Measurements from ENCODE around the gene SMYD4.

- TF ChIP-seq, protein P1, sequence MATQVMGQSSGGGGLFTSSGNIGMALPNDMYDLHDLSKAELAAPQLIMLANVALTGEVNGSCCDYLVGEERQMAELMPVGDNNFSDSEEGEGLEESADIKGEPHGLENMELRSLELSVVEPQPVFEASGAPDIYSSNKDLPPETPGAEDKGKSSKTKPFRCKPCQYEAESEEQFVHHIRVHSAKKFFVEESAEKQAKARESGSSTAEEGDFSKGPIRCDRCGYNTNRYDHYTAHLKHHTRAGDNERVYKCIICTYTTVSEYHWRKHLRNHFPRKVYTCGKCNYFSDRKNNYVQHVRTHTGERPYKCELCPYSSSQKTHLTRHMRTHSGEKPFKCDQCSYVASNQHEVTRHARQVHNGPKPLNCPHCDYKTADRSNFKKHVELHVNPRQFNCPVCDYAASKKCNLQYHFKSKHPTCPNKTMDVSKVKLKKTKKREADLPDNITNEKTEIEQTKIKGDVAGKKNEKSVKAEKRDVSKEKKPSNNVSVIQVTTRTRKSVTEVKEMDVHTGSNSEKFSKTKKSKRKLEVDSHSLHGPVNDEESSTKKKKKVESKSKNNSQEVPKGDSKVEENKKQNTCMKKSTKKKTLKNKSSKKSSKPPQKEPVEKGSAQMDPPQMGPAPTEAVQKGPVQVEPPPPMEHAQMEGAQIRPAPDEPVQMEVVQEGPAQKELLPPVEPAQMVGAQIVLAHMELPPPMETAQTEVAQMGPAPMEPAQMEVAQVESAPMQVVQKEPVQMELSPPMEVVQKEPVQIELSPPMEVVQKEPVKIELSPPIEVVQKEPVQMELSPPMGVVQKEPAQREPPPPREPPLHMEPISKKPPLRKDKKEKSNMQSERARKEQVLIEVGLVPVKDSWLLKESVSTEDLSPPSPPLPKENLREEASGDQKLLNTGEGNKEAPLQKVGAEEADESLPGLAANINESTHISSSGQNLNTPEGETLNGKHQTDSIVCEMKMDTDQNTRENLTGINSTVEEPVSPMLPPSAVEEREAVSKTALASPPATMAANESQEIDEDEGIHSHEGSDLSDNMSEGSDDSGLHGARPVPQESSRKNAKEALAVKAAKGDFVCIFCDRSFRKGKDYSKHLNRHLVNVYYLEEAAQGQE (tag by site-specific recombination; IDR thresholded peaks at IDR 0.05), result no peak
- no peak for TF ChIP-seq ZNF513 (tag by site-specific recombination; IDR thresholded peaks at IDR 0.05)
- TF ChIP-seq ZNF830 (tag by site-specific recombination; IDR thresholded peaks at IDR 0.05; ENCODE audit: low read depth), result no peak
- TF ChIP-seq, protein P2, sequence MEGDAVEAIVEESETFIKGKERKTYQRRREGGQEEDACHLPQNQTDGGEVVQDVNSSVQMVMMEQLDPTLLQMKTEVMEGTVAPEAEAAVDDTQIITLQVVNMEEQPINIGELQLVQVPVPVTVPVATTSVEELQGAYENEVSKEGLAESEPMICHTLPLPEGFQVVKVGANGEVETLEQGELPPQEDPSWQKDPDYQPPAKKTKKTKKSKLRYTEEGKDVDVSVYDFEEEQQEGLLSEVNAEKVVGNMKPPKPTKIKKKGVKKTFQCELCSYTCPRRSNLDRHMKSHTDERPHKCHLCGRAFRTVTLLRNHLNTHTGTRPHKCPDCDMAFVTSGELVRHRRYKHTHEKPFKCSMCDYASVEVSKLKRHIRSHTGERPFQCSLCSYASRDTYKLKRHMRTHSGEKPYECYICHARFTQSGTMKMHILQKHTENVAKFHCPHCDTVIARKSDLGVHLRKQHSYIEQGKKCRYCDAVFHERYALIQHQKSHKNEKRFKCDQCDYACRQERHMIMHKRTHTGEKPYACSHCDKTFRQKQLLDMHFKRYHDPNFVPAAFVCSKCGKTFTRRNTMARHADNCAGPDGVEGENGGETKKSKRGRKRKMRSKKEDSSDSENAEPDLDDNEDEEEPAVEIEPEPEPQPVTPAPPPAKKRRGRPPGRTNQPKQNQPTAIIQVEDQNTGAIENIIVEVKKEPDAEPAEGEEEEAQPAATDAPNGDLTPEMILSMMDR (tag by site-specific recombination; IDR thresholded peaks at IDR 0.05), result peak; percentile 62; the same call in 1 of the 2 replicates
- TF ChIP-seq ZNF239 (tag by site-specific recombination; IDR thresholded peaks at IDR 0.05), result no peak
Observed at GRCh38 chr17:1783834-1784611, 45.7 kb downstream of the SMYD4 start.

All from HEK293 (cell line).